HG02623 (cell line): ENCODE measurements around the gene BCL11A.

ENCODE experiments used
- ATAC-seq: cut with Tn5 transposase; IDR thresholded peaks from one replicate; pipeline ENCODE4 v1.9.1; 2021; ENCODE audit warnings: moderate library complexity; ENCODE audit not compliant: unreplicated experiment

BCL11A gene

DNA sequence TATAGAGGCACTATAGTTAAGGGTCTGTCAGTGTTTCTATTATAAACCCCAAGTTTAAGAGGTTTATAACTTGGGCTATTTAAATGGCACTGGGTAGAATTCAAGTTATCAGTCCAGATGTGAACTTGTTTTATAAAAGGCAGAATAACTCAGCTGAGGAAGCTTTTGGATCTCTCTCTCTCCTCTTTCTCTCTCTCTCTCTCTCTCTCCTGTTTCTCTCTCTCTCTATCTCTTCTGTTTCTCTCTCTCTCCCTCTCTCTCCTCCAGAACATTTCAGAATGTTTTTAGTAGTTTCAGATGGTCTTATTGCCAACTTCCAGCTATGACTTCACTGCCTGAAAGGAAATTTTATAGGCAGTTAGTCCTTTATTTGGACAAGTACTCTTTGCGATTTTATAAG lies 6.4 kb upstream of the BCL11A start:
- no peak for ATAC-seq

DNA sequence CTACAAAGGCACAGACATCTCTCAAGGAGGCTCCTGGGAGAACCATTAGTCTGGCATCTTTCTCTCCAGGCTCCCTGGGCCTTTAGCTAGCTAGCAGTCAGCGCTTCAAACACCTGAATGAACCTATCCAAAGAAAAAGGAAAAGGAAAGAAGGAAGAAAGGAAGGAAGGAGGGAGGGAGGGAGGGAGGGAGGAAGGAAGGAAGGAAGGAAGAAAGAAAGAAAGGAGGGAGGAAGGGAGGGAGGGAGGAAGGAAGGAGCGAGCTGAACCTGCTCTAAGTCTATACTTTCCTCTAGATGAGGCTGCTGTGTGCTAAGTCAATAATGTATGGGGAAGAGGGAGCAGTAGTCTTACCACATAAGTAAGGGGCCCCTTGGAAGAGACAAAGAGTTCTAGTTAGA lies 5.1 kb upstream of the BCL11A start:
- ATAC-seq, result no peak

DNA sequence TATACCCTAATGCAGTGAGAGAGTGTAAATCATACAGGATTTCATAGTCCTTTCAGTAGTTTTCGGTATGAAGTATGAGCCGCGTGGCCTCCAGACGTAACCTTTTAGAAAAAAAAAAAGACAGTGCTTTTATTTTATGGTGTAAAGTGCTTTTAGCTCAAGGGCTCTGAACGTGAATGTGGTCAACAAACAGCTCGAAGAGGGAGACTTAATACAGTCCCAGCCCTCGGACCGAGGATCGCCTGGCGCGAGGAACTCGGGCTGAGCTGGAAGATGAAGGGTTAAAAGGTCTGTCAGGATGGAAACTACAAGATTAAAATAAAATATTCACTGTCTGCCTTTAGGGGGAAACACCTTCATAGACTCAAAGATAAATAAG lies 4.0 kb upstream of the BCL11A start:
- ATAC-seq, result no peak

DNA sequence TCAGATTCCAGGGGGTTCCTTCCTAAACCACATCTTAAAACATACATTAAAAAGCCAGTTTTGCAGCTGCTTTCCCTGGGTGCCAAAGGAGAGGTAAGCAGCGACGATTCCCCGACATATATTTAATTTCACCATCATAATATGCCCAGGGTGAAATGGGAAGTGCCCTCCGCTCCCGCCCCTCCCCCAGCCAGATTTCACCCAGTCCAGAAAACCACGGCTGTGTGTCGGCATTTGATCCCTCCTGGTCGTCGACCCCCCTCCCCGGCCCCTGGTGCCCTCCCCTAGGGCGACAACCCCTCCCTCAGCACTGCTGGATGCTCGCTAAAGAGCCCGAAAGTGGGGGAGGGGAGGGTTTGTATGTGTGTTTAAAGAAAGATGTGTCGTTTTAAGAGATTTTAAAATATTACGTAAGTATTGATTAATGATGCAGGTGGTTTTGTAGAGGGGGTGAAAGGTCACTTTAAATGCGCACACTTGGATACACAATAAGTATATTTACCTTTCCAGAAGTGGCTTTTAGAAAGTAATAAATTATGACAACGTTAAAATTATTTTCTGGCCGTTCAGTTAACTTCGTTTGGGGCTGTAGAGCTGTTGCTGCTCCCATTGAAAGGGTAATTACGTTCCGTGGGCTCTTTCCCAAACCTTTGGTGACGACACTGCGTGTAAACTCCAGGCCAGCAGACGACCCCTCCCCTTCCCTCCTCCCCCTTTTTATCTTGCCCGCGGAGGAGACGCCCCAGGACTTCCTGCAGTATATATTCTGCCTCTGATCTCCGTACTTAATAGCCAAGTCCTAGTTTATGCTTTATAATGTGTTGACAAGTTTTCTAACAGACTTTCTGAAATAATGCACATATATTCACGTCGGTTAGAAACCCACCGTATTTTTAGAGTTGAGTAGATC lies 3.4 kb upstream of the BCL11A start:
- ATAC-seq, result no peak

DNA sequence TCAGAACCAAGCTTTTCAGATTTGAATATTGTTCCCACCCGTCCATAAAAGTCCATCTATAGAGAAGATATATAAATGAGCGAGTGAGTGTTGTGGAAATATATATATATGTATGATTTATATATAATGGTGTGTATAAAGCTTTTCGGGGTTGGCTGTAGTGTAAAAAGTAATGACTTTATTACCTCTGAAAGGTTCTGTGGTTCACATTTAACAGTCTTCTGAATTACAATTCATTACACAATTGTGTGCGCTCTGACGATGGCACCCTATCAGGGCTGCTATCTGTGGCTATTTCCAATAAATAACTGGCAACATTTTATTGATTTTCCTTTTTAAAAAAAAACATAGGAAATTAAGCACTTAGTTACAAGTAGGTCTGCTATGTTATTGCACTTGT lies 2.7 kb upstream of the BCL11A start:
- ATAC-seq, result no peak

DNA sequence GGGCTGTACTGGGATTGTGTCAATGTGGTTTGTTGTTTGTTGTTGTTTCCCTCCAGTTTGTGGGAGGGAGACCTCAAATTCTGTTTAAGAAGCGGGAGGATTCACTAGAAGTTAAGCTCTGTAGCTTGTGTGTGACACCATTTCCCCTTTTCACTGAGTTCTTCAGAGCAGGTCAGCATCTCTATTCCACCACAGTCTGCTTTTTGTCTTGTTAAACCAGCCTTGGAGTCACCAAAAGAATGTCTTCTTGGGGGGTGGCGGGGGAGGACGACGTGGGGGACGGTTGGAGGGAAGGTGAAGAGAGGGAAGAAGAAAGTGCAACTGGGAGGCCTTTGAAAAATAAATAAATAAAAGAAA lies 2.3 kb upstream of the BCL11A start:
- ATAC-seq, result peak; percentile 4

DNA sequence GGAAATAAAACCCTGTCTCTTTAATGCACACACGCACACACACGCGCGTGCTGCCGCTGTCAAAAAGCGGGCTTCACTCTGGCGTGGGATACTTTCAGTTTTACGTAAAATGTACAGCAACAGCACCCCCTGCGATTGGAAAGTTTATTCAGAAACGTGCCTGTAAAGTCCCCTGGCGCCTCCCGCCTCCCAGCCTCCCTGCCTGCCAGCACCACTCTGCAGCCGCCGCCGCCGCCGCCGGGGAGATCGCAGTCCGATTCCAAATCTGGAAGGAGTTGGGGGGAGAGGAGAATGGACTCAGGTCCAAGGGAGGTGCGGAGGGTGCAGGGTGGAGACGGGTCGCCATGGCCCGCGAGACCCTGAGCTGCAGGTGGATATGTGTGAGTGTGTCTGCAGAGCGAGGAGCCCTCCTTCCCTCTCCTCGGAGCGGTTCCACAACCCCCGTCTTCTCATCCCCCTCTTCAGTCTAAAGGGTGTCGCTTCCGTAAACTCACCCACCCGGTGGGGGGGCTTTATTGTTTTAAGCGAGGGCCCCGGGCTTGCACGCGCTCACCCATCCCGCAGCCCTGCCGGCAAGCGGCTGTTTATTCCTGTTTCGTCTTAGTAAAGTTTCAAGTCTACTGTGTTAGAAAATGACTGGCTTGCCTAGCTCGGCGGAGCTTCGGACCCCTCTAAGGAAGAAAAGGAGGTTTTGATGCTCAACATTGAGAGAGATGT lies 1.8 kb upstream of the BCL11A start:
- peak; percentile 28 for ATAC-seq

DNA sequence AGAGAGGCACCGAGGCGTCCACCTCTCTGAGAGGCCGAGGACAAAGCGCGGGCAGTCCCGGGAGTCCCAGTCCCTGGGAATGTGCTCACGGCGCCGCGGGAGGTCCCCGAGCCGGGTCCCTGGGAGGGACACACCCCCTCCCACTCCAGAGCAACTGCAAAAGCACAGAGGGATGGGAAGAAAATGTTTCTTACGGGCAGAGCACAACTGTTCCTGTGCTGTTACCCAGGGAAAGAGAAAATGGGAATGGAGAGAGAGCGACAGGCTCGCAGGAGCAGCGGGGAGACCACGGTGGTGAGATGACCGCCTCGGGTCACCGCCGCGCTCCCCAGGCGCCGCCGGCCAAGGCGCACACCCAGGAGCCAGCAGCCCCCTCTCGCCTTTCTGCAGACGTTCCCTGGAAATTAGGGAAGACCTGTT lies 1.2 kb upstream of the BCL11A start:
- ATAC-seq, result no peak

DNA sequence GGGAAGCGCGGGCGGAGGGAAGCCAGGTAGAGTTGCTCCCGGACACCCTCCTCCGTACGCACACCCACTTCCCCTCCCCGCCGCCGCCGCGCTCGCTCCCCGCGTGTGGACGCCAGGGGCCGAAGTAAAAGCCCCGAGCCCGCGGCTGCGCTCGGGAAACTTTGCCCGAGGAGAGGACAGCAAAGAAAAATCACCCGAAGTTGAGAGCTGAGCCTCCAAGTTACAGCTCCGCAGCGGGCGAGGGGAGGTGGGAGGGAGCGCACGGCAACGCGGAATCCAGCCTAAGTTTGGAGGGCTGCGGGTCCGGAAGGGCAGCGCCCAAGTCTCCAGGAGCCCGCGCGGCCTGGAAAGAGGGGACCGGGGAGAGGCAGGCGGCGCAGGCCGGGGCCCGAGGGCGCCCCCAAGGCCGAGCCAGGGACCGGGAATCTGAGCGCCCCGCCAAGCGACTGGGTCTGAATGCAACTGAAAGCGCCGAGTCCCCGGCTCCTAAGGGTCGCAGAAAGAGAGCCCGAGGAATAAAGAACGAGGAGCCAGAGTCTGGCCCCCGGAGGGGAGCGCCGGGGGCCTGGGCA lies 706 bp upstream of the BCL11A start:
- peak; percentile 15 for ATAC-seq

DNA sequence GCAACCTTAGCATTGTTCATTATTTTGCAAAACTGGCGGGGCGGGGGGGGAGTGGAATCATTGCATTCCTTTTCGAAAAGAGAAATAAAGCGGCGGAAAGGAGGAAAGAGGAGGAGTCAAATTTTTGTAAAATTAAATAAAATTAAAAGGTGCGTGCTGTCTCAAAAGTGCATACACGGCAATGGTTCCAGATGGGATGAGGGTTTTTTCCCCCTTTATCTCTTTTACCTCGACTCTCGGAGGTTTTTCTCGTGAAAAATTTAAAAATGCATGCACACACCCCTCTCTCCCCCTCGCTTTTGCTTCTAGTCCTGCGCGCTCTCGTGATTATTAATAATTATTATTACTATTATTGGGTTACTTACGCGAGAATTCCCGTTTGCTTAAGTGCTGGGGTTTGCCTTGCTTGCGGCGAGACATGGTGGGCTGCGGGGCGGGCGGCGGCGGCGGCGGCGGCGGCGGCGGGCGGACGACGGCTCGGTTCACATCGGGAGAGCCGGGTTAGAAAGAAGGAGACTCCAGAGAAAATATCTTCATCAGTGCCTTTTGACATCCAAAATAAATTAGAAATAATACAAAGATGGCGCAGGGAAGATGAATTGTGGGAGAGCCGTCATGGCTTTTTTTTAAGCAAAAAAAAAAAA lies 481 bp downstream of the BCL11A start:
- no peak for ATAC-seq

DNA sequence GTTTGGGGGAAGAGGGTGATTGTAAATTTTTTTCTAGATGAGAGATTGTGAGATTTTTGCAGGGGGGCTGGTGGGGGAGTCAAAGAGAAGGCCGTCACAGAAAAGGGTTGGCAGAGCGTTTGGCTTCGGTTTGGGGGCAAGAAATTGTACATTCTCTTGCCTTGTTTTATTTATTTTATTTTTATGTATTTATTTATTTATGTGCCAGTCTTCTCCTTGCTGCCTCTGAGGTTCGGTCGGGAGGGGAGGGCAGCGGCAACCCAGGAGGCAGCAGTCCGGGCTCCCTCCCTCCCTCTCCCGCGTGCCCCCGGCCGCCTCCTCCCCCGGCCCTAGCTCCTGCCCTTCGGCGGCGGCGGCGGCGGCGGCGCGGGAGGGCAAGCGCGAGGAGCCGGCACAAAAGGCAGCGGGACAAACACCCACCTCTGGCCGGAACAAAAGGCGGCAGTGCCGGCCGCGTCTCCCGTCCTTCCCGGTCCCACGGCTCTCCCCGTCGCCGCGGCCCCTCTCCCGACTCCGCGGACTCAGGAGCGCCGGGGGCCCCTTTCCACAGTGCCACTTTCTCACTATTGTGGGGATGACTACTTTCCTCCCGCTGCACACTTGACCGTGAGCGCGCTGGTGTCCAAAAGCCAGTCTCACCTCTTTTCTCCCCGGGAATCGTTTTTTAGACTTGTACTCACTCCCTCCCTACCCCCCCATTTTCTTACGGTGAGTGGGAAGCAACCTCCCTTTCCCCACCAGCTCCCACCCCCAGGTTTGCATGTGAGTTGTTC lies 1.2 kb downstream of the BCL11A start:
- ATAC-seq, result no peak

DNA sequence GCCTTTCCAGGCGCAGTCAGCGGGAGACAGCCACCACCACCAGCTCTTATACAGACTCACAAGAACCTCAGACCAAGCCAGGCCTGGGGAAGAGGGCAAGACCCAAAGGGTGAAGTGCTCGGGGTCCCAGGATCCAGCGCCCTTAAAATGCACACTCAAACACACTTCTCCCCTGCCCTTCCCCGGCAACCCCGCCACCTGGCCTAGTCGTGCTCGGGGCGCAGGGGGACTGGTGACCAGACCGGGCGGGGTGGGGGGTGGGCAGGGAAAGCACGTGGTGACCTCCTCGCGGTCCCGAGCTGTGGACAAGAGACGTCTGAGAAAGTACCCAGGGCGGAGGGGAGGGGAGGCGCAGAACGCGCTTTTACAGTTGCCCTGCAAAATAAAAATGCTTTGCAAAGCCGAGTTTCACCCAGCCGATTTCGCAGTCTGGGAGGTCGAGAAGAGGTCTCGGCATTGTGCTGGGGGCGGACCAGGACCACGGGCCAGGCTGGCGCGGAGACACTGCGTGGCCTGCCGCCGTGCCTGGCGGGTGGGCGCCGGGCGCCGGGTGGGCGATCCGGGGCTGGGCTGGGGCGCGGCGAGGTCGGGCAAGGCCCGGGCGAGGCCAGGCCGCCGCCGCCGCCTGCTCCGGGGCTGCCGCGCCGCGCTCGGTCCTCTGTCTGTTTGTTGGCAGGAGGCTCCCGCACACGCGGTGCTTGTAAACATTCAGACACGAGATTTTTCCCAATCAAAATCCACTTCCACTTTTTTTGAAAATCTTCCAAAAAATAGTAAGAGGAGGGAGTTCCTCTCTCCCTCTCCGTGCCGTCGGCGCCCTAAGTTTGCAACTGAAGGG lies 2.0 kb downstream of the BCL11A start:
- no peak for ATAC-seq

DNA sequence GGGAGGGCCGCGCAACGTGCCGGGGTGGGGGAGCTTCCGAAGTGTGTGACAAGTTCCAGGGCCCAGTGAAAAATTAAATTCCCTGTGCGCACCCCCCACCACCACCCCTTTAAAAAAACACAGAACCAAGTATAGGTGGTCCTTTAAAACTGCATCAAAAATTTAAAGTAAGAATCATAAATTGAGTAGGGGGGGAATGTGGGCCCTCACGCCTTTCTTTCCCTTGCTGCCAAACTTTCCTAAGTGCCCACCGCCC lies 2.5 kb downstream of the BCL11A start:
- ATAC-seq, result no peak

DNA sequence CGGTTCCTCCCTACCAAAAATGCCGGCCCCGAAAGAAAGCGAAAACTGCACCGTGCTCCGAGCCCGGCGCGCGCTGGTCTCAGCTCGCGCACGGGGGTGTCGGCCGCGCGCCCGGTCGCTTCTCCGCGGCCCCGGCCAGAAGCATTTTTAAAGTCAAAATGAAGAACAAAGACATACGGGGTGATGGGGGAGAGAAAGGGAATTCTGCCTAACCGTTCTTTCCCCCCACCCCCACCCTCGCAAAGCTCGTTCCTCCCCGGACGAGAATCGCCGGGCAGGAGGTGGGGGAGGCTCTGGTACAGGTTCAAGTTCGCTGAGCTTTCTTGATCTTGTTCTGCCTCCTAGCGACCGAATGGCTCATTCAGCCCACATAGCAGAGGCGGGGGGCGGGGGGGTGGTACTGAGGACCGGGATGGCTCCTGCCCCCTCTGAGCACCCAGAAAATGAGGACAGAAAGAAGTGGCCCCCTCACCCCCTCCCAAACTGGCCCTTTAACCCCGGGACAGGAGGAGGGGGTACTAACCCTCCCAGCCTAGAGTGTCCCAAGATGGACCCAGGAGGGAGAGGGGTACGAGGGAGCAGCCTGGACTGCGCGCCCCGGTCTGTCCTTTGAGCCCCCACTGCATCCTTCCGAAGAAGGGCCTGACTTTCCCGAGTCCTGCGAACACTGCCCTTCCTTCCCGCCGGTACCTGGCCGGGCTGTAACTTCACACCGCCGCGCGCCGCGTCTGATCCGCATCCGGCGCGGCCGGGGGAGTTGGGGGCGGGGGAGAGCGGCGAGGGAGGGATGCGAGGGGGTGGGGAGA lies 3.1 kb downstream of the BCL11A start:
- peak; percentile 45 for ATAC-seq

DNA sequence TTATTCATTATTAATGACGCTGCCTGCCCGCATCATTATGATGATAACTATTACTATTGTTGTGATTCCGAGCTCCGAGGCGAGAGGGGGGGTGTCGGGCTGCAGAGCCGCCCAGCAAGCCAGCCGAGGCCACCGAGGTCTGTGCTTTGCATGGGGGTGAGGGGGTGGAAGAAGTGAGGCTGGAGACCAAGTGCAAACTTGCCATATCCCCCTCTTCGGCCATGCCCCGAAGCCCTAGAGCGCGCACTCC lies 3.6 kb downstream of the BCL11A start:
- ATAC-seq, result no peak

DNA sequence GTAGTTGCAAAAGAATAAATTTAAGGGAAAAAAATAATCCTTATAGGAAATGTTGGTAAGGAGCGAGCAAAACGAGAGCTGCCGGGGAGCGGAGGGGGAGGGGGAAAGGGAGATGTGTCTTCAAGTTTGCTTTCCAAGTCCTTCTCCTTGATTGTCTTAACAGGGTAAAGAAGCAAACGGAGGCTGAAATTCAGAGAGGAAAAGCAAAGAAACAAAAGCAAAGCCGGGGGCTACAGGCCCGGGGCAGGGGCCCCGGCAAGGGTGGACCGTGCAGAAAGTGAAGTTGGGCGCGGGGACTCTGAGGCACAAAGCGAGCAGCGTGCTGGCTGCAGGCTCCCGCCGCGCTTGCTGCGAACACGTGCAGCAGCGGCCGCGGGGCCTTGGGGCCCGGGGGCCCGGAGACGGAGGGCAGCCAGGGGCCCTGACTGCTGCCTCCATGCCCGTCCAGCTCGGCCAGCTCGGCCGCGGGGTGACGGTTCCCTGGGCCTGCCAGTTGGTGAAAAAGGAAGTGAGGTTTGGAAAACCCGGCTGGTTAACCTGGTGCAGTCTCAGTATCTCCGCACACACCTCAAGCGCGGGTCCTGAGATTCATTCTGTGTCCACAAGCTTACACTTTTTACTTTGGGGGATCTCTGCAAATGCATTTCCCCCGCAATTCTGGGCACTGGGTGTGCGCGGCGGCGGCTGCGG lies 4.1 kb downstream of the BCL11A start:
- no peak for ATAC-seq

DNA sequence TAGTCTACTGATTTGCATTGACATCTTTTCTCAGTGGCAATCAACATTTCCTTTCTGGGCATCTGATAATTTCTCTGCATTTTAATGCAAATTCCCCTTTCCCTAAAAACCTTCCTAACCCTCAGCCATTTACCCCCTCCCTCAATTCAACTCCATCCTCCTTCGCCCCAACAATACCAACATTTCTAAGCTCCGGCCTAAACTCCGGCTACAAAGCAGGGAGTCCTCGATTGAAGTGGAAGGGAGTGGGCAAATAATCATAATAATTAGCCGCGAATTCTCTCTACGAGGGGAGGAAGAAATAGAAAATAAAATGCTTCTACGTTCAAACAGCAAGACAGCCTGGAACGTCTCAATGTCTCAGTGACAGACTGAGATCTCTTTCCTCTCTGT lies 4.6 kb downstream of the BCL11A start:
- ATAC-seq, result no peak

DNA sequence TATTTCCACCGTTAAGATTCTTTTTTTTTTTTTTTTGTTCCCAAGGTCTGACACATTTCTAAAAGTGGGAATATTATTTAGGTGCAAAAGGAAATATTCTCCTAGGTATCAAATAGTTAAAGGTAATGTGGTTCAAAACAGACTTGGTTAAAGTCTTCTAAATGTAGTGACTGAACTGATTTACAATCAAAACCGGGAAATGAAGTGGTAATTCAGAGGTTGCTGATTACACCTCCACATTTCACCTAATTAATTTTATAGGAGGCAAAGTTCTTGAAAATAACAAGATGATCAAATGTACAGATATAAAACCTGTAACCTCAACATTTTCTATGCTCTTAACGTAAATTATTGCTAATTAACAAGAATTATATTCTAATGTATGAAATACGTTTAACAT lies 5.1 kb downstream of the BCL11A start:
- no peak for ATAC-seq

DNA sequence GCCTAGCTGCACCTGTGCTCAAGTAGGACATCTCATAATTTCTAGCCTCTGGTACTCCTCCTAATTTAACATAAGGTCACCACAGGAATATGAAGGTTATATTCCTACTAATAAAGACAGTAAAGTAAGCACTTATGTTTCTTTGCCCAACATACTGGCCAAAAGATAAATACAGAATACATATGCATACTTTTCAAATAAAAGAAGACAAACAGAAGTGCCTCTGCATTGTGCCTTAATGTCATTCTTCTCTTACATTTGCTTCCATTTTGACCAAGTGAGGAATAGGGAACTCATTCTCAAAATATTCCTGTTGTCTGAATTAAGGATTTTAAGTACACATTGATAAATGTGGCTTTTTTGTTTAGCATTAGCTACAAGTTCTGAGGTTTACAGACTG lies 5.6 kb downstream of the BCL11A start:
- no peak for ATAC-seq
